ENCODE measurements around the gene PSMD2. TPM values are rescaled to one million over a fixed set of nuclear protein-coding genes. Genes with fewer than 3 reads are reported as not detected.

Gene PSMD2
- total RNA-seq, 4 donors from 2014 or later, result 252 to 356 (median 274) TPM

DNA sequence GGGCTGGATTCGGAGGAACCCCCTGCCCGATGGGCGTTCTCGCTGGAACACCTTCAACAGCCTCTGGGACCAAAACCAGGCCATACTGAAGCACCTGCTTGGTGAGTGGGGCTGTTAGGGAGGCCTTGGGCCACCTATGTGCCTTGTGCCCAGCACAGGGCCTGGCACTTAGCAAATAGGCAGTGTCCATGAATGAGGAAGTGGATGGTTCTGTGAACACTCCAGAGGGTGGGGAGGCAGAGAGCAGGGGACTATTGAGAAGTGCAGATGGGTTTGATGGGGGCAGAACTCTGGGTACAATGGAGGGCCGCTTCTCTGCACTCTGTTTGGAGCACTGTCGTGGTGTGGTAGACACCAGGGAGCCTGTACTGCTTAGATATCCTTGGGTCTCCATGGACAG, 21.7 kb upstream of the PSMD2 start:
- H3K4me3 ChIP-seq, result no peak overlapping the region
- no peak for TF ChIP-seq CTCF (IDR thresholded peaks at IDR 0.05)
- TF ChIP-seq POLR2AphosphoS5 (IDR thresholded peaks at IDR 0.05), result no peak
- TF ChIP-seq POLR2A (IDR thresholded peaks at IDR 0.05; ENCODE audit: low read depth), result no peak
- TF ChIP-seq EP300 (IDR thresholded peaks at IDR 0.05), result no peak
- 92% methylated on average over 6 of the region's 6 CpGs for WGBS
- H3K27me3 ChIP-seq, result peaks cover 0 to 53% (median 16%) of the 10 kb centered on the region in 4 donors
- no peak for DNase-seq (ENCODE audit: extremely low spot score)
- no peaks in the 10 kb centered on the region for H3K36me3 ChIP-seq
- intact Hi-C loops (cut with DNase I), result no loop called here
- H3K27ac ChIP-seq (replicated peaks in 1 of 4), result no peak overlapping the region
- H3K4me1 ChIP-seq, result peaks cover 0 to 10% (median 7%) of the 10 kb centered on the region in 4 donors
- no peaks in the 10 kb centered on the region for H3K9me3 ChIP-seq

- 88% methylated on average over 4 of the region's 4 CpGs for WGBS
- H3K36me3 ChIP-seq, result no peaks in the 10 kb centered on the region
Measured at GRCh38 chr3:184282941-184283340, 16.1 kb upstream of the PSMD2 start.

GRCh38 chr3:184283681-184284080, 15.4 kb upstream of the PSMD2 start:
- Histone ChIP-seq H3K27ac (replicated peaks in 1 of 4) (no peak overlapping the region), H3K9me3 (no peaks in the 10 kb centered on the region), H3K4me3 (no peak overlapping the region), H3K27me3 (peaks cover 0 to 7% (median 0%) of the 10 kb centered on the region in 4 donors), H3K36me3 (no peaks in the 10 kb centered on the region), H3K4me1 (peaks cover 0 to 4% (median 0%) of the 10 kb centered on the region in 4 donors)
- WGBS, result 91% methylated on average over 8 of the region's 8 CpGs
- DNase-seq (ENCODE audit: extremely low spot score), result no peak
- TF ChIP-seq POLR2A (IDR thresholded peaks at IDR 0.05; ENCODE audit: low read depth) (no peak), EP300 (IDR thresholded peaks at IDR 0.05) (no peak), POLR2AphosphoS5 (IDR thresholded peaks at IDR 0.05) (no peak), CTCF (IDR thresholded peaks at IDR 0.05) (no peak)
- intact Hi-C loops (cut with DNase I), result no loop called here

More at GRCh38 chr3:184282941-184283340, 16.1 kb upstream of the PSMD2 start:
- no peak for TF ChIP-seq EP300 (IDR thresholded peaks at IDR 0.05)
- no peak for TF ChIP-seq POLR2AphosphoS5 (IDR thresholded peaks at IDR 0.05)
- TF ChIP-seq CTCF (IDR thresholded peaks at IDR 0.05), result no peak
- TF ChIP-seq POLR2A (IDR thresholded peaks at IDR 0.05; ENCODE audit: low read depth), result no peak
- no peak for DNase-seq (ENCODE audit: extremely low spot score)
- Histone ChIP-seq H3K27ac (replicated peaks in 1 of 4) (no peak overlapping the region), H3K27me3 (peaks cover 0 to 11% (median 0%) of the 10 kb centered on the region in 4 donors), H3K9me3 (no peaks in the 10 kb centered on the region), H3K4me3 (no peak overlapping the region), H3K4me1 (peaks cover 0 to 4% (median 0%) of the 10 kb centered on the region in 4 donors)
- intact Hi-C loops (cut with DNase I), result no loop called here

- intact Hi-C loops (cut with DNase I), result no loop called here
Measured at GRCh38 chr3:184284696-184285095, 14.3 kb upstream of the PSMD2 start.

More at GRCh38 chr3:184284696-184285095, 14.3 kb upstream of the PSMD2 start:
- H3K4me1 ChIP-seq, result peaks cover 0 to 4% (median 0%) of the 10 kb centered on the region in 4 donors
- no peaks in the 10 kb centered on the region for H3K36me3 ChIP-seq
- no peak for DNase-seq (ENCODE audit: extremely low spot score)
- 15% methylated on average over 4 of the region's 4 CpGs for WGBS
- H3K27me3 ChIP-seq, result peaks cover 0 to 13% (median 0%) of the 10 kb centered on the region in 4 donors
- H3K4me3 ChIP-seq, result no peak overlapping the region
- TF ChIP-seq CTCF (IDR thresholded peaks at IDR 0.05) (no peak), POLR2A (IDR thresholded peaks at IDR 0.05; ENCODE audit: low read depth) (no peak), EP300 (IDR thresholded peaks at IDR 0.05) (no peak), POLR2AphosphoS5 (IDR thresholded peaks at IDR 0.05) (no peak)
- H3K27ac ChIP-seq (replicated peaks in 1 of 4), result no peak overlapping the region
- no peaks in the 10 kb centered on the region for H3K9me3 ChIP-seq

Data from esophagus muscularis mucosa (tissue), 4 donors.